ENCODE results near the gene GNAL.

GNAL gene

GRCh38 chr18:11908182-11909060, 219.4 kb downstream of the GNAL start, which contains the start of gene MPPE1 (continued):
- TF ChIP-seq, protein P1, sequence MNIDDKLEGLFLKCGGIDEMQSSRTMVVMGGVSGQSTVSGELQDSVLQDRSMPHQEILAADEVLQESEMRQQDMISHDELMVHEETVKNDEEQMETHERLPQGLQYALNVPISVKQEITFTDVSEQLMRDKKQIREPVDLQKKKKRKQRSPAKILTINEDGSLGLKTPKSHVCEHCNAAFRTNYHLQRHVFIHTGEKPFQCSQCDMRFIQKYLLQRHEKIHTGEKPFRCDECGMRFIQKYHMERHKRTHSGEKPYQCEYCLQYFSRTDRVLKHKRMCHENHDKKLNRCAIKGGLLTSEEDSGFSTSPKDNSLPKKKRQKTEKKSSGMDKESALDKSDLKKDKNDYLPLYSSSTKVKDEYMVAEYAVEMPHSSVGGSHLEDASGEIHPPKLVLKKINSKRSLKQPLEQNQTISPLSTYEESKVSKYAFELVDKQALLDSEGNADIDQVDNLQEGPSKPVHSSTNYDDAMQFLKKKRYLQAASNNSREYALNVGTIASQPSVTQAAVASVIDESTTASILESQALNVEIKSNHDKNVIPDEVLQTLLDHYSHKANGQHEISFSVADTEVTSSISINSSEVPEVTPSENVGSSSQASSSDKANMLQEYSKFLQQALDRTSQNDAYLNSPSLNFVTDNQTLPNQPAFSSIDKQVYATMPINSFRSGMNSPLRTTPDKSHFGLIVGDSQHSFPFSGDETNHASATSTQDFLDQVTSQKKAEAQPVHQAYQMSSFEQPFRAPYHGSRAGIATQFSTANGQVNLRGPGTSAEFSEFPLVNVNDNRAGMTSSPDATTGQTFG (tag by site-specific recombination; IDR thresholded peaks at IDR 0.05; ENCODE audit: borderline replicate concordance): no peak
- TF ChIP-seq ZFP37 (tag by site-specific recombination; IDR thresholded peaks at IDR 0.05): peak; percentile 74; the same call in 1 of the 2 replicates
- peak; percentile 60 for TF ChIP-seq SP2 (tag by site-specific recombination; IDR thresholded peaks at IDR 0.05)
- TF ChIP-seq PRDM10 (tag by site-specific recombination; IDR thresholded peaks at IDR 0.05): peak; percentile 38
- 0 out of 2 replicates have a peak, but pooled peaks have one; percentile 40 for TF ChIP-seq ZFP69B (tag by site-specific recombination; IDR thresholded peaks at IDR 0.05)
- TF ChIP-seq ZNF776 (tag by site-specific recombination; IDR thresholded peaks at IDR 0.05; ENCODE audit: borderline replicate concordance): no peak
- TF ChIP-seq ZBTB7A (tag by site-specific recombination; IDR thresholded peaks at IDR 0.05; ENCODE audit: low read depth): no peak
- TF ChIP-seq ZBTB20 (tag by site-specific recombination; IDR thresholded peaks at IDR 0.05): peak; percentile 98
- no peak for TF ChIP-seq ZNF211 (tag by site-specific recombination; IDR thresholded peaks at IDR 0.05; ENCODE audit: low read depth)
- TF ChIP-seq, protein P2, sequence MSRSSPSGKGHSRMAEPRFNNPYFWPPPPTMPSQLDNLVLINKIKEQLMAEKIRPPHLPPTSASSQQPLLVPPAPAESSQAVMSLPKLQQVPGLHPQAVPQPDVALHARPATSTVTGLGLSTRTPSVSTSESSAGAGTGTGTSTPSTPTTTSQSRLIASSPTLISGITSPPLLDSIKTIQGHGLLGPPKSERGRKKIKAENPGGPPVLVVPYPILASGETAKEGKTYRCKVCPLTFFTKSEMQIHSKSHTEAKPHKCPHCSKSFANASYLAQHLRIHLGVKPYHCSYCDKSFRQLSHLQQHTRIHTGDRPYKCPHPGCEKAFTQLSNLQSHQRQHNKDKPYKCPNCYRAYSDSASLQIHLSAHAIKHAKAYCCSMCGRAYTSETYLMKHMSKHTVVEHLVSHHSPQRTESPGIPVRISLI (tag by site-specific recombination; IDR thresholded peaks at IDR 0.05): no peak
- TF ChIP-seq ZSCAN4 (tag by site-specific recombination; IDR thresholded peaks at IDR 0.05): no peak
- TF ChIP-seq ZBTB17 (tag by site-specific recombination; IDR thresholded peaks at IDR 0.05): peak; percentile 94
- TF ChIP-seq KLF9 (tag by site-specific recombination; IDR thresholded peaks at IDR 0.05; ENCODE audit: low read depth): 0 out of 2 replicates have a peak, but pooled peaks have one; percentile 25
- TF ChIP-seq GLIS2 (tag by site-specific recombination; IDR thresholded peaks at IDR 0.05): peak; percentile 31
- TF ChIP-seq, protein P3, sequence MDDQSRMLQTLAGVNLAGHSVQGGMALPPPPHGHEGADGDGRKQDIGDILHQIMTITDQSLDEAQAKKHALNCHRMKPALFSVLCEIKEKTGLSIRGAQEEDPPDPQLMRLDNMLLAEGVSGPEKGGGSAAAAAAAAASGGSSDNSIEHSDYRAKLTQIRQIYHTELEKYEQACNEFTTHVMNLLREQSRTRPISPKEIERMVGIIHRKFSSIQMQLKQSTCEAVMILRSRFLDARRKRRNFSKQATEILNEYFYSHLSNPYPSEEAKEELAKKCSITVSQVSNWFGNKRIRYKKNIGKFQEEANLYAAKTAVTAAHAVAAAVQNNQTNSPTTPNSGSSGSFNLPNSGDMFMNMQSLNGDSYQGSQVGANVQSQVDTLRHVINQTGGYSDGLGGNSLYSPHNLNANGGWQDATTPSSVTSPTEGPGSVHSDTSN (CRISPR knock-in tag; IDR thresholded peaks at IDR 0.05): peak; percentile 55; the same call in 1 of the 2 replicates
- no peak for TF ChIP-seq ZNF654 (tag by site-specific recombination; IDR thresholded peaks at IDR 0.05; ENCODE audit: low read depth)
- TF ChIP-seq, protein P4, sequence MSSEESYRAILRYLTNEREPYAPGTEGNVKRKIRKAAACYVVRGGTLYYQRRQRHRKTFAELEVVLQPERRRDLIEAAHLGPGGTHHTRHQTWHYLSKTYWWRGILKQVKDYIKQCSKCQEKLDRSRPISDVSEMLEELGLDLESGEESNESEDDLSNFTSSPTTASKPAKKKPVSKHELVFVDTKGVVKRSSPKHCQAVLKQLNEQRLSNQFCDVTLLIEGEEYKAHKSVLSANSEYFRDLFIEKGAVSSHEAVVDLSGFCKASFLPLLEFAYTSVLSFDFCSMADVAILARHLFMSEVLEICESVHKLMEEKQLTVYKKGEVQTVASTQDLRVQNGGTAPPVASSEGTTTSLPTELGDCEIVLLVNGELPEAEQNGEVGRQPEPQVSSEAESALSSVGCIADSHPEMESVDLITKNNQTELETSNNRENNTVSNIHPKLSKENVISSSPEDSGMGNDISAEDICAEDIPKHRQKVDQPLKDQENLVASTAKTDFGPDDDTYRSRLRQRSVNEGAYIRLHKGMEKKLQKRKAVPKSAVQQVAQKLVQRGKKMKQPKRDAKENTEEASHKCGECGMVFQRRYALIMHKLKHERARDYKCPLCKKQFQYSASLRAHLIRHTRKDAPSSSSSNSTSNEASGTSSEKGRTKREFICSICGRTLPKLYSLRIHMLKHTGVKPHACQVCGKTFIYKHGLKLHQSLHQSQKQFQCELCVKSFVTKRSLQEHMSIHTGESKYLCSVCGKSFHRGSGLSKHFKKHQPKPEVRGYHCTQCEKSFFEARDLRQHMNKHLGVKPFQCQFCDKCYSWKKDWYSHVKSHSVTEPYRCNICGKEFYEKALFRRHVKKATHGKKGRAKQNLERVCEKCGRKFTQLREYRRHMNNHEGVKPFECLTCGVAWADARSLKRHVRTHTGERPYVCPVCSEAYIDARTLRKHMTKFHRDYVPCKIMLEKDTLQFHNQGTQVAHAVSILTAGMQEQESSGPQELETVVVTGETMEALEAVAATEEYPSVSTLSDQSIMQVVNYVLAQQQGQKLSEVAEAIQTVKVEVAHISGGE (tag by site-specific recombination; conservative IDR thresholded peaks at IDR 0.05; ENCODE audit: low read depth): peak; percentile 94
- peak; percentile 33; the same call in 1 of the 2 replicates for TF ChIP-seq ZBTB6 (tag by site-specific recombination; IDR thresholded peaks at IDR 0.05)
- TF ChIP-seq ZSCAN30 (tag by site-specific recombination; IDR thresholded peaks at IDR 0.05): peak; percentile 51; the same call in 1 of the 2 replicates
- TF ChIP-seq ZFP41 (tag by site-specific recombination; IDR thresholded peaks at IDR 0.05; ENCODE audit: borderline replicate concordance): no peak
- TF ChIP-seq KLF1 (tag by site-specific recombination; IDR thresholded peaks at IDR 0.05): peak; percentile 48
- TF ChIP-seq ZFHX2 (tag by site-specific recombination; conservative IDR thresholded peaks at IDR 0.05): peak; percentile 28; the same call in 1 of the 2 replicates
- no peak for TF ChIP-seq KLF10 (tag by site-specific recombination; IDR thresholded peaks at IDR 0.05)

Measured in HEK293 (cell line).